Measurements from ENCODE around the gene CWF19L1.
"Not testable (repeated sequence)": the region's sequence is repeated elsewhere in the genome, so short reads cannot be mapped to it uniquely, and the experiment has no call there.

Gene CWF19L1

GRCh38 chr10:100267239-100268104 is at the start of gene CWF19L1:
CWF19L1 (minus strand) TSS chr10:100267638; CDS start chr10:100267593, 45 bp downstream.
- DNase-seq: peak; percentile 78 to 82

GRCh38 chr10:100315615-100316014 is 48.2 kb upstream of the CWF19L1 start:
- DNase-seq: no peak

- no peak for DNase-seq
These were observed 43.9 kb upstream of the CWF19L1 start for GRCh38 chr10:100311298-100311697.

GRCh38 chr10:100307684-100308083 is 40.2 kb upstream of the CWF19L1 start:
- DNase-seq: no peak

- no peak for DNase-seq
These were observed 39.4 kb upstream of the CWF19L1 start for GRCh38 chr10:100306861-100307260.

- DNase-seq: no peak
These were observed 37.0 kb upstream of the CWF19L1 start for GRCh38 chr10:100304414-100304813.

- no peak for DNase-seq
These were observed 36.4 kb upstream of the CWF19L1 start for GRCh38 chr10:100303724-100304319.

- not testable (repeated sequence) for DNase-seq
These were observed 33.7 kb upstream of the CWF19L1 start for GRCh38 chr10:100301123-100301522.

GRCh38 chr10:100297242-100297641 is 29.8 kb upstream of the CWF19L1 start:
- no peak for DNase-seq

GRCh38 chr10:100293066-100293465 is 25.6 kb upstream of the CWF19L1 start:
- no peak for DNase-seq

- not testable (repeated sequence) for DNase-seq
These were observed 24.9 kb upstream of the CWF19L1 start for GRCh38 chr10:100292300-100292699.

- no peak for DNase-seq
These were observed 23.9 kb upstream of the CWF19L1 start for GRCh38 chr10:100291356-100291755.

- DNase-seq: no peak
These were observed 22.2 kb upstream of the CWF19L1 start for GRCh38 chr10:100289641-100290040.

- DNase-seq: no peak
These were observed 20.8 kb upstream of the CWF19L1 start for GRCh38 chr10:100288196-100288595.

- no peak for DNase-seq
These were observed 20.3 kb upstream of the CWF19L1 start for GRCh38 chr10:100287756-100288155.

- DNase-seq: peak; percentile 92 to 95
These were observed 18.9 kb upstream of the CWF19L1 start, which contains the start of gene BLOC1S2 for GRCh38 chr10:100286051-100287033. BLOC1S2 (minus strand) TSS chr10:100286680; CDS start chr10:100286659, 21 bp downstream.

- DNase-seq: not testable (repeated sequence)
These were observed 17.9 kb upstream of the CWF19L1 start for GRCh38 chr10:100285326-100285725.

- no peak for DNase-seq
These were observed 15.5 kb upstream of the CWF19L1 start for GRCh38 chr10:100282907-100283306.

- DNase-seq: not testable (repeated sequence)
These were observed 9.5 kb upstream of the CWF19L1 start for GRCh38 chr10:100276971-100277370.

GRCh38 chr10:100265821-100266485 is 1.5 kb downstream of the CWF19L1 start:
- DNase-seq: no peak

- no peak for DNase-seq
These were observed 13.2 kb downstream of the CWF19L1 start for GRCh38 chr10:100254191-100254590.

- no peak for DNase-seq
These were observed 14.4 kb downstream of the CWF19L1 start for GRCh38 chr10:100253041-100253440.
